T-helper 2 cell treated with Interferon-gamma antibody and Interleukin-4, amounts not matched to agents 5 μg/mL and 100 μg/mL, for 36 hours (primary cell): ENCODE measurements around the gene MAGEB17.
A peak's percentile ranks its signal among the peaks of the same experiment; 100 is the strongest.

Experiments
- DNase-seq: peaks from one replicate; pipeline ENCODE4 v3.0.0; 2021; ENCODE audit warnings: low spot score
- H3K27ac Mint-ChIP-seq: one replicate; pipeline ENCODE4 v1.8.0; 2021; ENCODE audit warnings: mild to moderate bottlenecking, mixed read lengths
- H3K27me3 Mint-ChIP-seq: one replicate; pipeline ENCODE4 v1.8.0; 2021; ENCODE audit warnings: low read depth, mixed read lengths
- H3K36me3 Mint-ChIP-seq: one replicate; pipeline ENCODE4 v1.8.0; 2021; ENCODE audit warnings: low read depth, mixed read lengths
- H3K4me1 Mint-ChIP-seq: one replicate; pipeline ENCODE4 v1.8.0; 2021; ENCODE audit warnings: low read depth, mixed read lengths
- H3K4me3 Mint-ChIP-seq: one replicate; pipeline ENCODE4 v1.8.0; 2022; ENCODE audit warnings: mild to moderate bottlenecking, moderate library complexity, mixed read lengths
- H3K9me3 Mint-ChIP-seq: one replicate; pipeline ENCODE4 v1.8.0; 2021; ENCODE audit warnings: mixed read lengths

Gene MAGEB17, protein sequence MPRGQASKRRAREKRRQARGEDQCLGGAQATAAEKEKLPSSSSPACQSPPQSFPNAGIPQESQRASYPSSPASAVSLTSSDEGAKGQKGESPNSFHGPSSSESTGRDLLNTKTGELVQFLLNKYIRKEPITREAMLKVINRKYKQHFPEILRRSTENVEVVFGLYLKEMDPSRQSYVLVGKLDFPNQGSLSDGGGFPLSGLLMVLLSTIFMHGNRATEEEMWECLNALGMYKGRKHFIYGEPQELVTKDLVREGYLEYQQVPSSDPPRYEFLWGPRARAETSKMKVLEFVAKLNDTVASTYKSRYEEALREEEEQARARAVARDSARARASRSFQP

GRCh38 chrX:16167181-16167580, at the start of gene MAGEB17:
TSS of gene MAGEB17 (plus strand) at chrX:16167481. CDS start at chrX:16170383, 2,902 bp downstream.
- H3K36me3 Mint-ChIP-seq: no peaks in the 10 kb centered on the region
- H3K4me3 Mint-ChIP-seq: no peak within 1 kb of the TSS
- no peak for DNase-seq
- H3K9me3 Mint-ChIP-seq: no peaks in the 10 kb centered on the region
- H3K27ac Mint-ChIP-seq: no peak within 1 kb of the TSS
- no peaks in the 10 kb centered on the region for H3K27me3 Mint-ChIP-seq
- no peaks in the 10 kb centered on the region for H3K4me1 Mint-ChIP-seq

DNA sequence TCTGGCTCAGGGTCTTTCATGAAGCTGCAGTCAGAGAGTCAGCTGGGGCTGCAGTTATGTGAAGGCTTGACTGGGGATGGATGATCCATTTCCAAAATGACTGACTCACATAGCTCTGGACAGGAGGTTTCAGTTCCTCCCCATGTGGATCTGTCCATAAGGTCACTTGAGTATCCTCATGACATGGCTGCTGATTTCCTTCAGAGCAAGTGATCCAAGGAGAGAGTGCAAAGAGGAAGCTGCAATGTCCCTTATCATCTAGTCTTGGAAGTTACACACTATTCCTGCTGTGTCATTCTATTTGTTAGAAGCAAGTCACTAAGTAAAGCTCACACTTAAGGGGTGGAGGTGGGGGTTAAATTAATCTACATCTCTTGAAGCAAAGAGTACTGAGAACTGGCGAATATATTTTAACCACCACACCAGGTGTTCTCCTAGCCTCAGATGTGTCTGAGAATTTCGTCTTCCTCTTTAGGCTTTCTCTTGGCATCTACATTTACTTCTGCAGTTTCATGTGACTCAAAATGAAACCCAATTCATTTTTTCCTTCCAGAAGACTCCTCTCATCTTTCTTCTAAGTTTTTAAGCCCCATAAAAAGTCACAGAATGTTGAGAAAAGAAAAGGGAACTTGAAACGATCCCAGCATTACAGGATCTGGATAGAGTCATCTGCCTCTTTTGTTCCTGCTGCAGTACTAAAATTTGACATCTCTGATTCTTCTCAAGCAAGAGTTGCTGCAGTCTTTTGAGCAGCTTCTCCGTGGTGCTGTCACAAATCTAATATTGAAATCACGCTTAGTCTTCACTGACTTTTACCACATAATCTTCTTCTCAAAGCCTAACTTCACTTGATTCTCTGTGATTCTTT, 47.7 kb upstream of the MAGEB17 start:
- Mint-ChIP-seq H3K9me3 (peaks cover 5% of the 10 kb centered on the region), H3K4me1 (peaks cover 19% of the 10 kb centered on the region), H3K4me3 (peak overlapping the region; percentile 41), H3K36me3 (no peaks in the 10 kb centered on the region), H3K27me3 (peaks cover 7% of the 10 kb centered on the region), H3K27ac (peak overlapping the region; percentile 22)
- DNase-seq: no peak

DNA sequence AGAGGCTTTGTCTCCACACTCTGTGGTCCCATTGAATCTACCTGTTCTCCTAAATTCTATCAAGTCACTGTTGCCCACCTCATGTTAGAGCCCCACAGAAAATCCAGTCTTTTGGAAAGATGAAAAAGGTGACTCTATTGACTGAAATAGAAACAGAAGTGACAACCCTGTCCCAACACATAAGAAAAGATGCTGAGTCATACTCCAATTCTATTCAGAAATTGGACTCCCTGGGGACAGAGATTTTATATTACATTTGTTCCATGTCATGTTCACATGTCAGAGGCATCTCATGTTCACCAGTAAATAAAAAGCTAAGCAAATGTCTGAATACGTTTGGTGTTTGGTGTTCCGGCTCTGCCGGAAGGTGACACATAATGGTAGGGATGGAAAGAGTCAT, 46.9 kb upstream of the MAGEB17 start:
- DNase-seq: no peak
- H3K27ac Mint-ChIP-seq: no peak overlapping the region
- peaks cover 19% of the 10 kb centered on the region for H3K4me1 Mint-ChIP-seq
- H3K36me3 Mint-ChIP-seq: no peaks in the 10 kb centered on the region
- peak overlapping the region; percentile 41 for H3K4me3 Mint-ChIP-seq
- peaks cover 5% of the 10 kb centered on the region for H3K9me3 Mint-ChIP-seq
- H3K27me3 Mint-ChIP-seq: peaks cover 8% of the 10 kb centered on the region

DNA sequence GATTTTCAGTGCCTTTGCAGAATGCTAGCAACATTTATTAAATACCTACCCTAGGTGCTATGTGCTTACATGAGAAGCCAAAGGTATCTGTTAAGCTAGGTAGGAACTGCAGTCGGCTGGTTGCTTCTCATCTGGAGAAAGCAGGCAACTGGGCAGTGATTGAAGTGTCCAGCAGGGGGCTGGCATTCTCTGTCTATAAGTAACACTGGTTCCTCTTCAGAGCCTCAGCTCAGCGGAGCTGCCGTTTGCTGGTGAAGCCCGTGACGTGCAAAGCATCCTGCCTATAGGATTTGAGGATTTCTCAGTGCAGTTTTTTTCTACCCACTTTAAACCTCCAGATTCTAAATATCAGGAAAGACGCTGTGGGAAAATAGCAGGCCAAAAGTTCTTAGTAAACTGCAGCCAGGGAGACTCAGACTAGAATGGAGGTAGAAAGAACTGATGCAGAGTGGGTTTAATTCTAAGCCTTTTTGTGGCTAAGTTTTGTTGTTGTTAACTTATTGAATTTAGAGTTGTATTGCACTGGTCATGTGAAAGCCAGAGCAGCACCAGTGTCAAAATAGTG, 44.0 kb upstream of the MAGEB17 start, which contains the start of gene GRPR:
Gene GRPR (plus strand): TSS at position 344 of the 565 bp plus-strand sequence. CDS start 389 bp downstream, outside the sequence.
- Mint-ChIP-seq H3K27me3 (peaks cover 14% of the 10 kb centered on the region), H3K27ac (no peak within 1 kb of the TSS), H3K36me3 (no peaks in the 10 kb centered on the region), H3K9me3 (peaks cover 5% of the 10 kb centered on the region), H3K4me3 (no peak within 1 kb of the TSS), H3K4me1 (peaks cover 19% of the 10 kb centered on the region)
- peak; percentile 30 for DNase-seq

DNA sequence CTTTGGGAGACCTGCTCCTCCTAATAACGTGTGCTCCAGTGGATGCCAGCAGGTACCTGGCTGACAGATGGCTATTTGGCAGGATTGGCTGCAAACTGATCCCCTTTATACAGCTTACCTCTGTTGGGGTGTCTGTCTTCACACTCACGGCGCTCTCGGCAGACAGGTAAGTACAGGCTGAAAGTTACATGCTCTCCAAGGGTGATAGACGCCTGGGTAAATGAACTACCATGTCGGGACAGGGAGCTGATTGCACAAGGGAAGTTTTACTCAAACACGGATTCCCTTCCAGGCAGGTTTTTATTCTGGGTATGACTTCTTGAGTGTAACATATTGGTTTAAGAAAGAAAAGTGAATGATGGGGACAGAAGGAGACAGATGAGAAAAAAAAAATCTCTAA, 43.1 kb upstream of the MAGEB17 start:
- H3K9me3 Mint-ChIP-seq: peaks cover 2% of the 10 kb centered on the region
- no peak for DNase-seq
- H3K36me3 Mint-ChIP-seq: no peaks in the 10 kb centered on the region
- H3K4me1 Mint-ChIP-seq: peaks cover 16% of the 10 kb centered on the region
- H3K27ac Mint-ChIP-seq: no peak overlapping the region
- H3K27me3 Mint-ChIP-seq: peaks cover 19% of the 10 kb centered on the region
- H3K4me3 Mint-ChIP-seq: no peak overlapping the region

GRCh38 chrX:16125520-16126149, 41.6 kb upstream of the MAGEB17 start:
- H3K9me3 Mint-ChIP-seq: no peaks in the 10 kb centered on the region
- no peak overlapping the region for H3K27ac Mint-ChIP-seq
- no peaks in the 10 kb centered on the region for H3K36me3 Mint-ChIP-seq
- H3K27me3 Mint-ChIP-seq: peaks cover 24% of the 10 kb centered on the region
- H3K4me1 Mint-ChIP-seq: peaks cover 2% of the 10 kb centered on the region
- H3K4me3 Mint-ChIP-seq: no peak overlapping the region
- no peak for DNase-seq

GRCh38 chrX:16130707-16131106, 36.6 kb upstream of the MAGEB17 start:
- H3K4me3 Mint-ChIP-seq: no peak overlapping the region
- DNase-seq: no peak
- H3K27me3 Mint-ChIP-seq: peaks cover 27% of the 10 kb centered on the region
- no peaks in the 10 kb centered on the region for H3K36me3 Mint-ChIP-seq
- no peak overlapping the region for H3K27ac Mint-ChIP-seq
- H3K4me1 Mint-ChIP-seq: no peaks in the 10 kb centered on the region
- H3K9me3 Mint-ChIP-seq: no peaks in the 10 kb centered on the region

DNA sequence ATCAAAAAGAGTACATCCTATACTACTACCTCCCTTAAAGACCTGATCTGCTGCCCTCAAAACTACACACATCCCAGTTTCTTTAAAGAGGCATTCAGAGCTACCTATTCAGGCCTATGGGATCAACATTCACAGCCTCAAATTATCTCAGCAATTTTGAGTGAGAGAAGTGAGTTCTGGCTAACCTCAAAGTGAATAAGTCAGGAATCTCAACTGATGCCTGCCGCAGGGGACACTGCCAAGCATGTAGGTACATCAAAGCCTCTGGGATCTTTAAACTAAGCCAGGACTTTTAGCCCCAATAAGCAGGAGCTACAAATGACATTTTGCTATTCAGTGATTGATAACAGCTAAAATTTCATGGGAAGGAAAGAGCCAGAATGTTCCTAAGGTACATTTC, 32.3 kb upstream of the MAGEB17 start:
- peaks cover 15% of the 10 kb centered on the region for H3K27me3 Mint-ChIP-seq
- H3K36me3 Mint-ChIP-seq: no peaks in the 10 kb centered on the region
- no peaks in the 10 kb centered on the region for H3K4me1 Mint-ChIP-seq
- DNase-seq: no peak
- H3K27ac Mint-ChIP-seq: no peak overlapping the region
- H3K4me3 Mint-ChIP-seq: no peak overlapping the region
- H3K9me3 Mint-ChIP-seq: no peaks in the 10 kb centered on the region

DNA sequence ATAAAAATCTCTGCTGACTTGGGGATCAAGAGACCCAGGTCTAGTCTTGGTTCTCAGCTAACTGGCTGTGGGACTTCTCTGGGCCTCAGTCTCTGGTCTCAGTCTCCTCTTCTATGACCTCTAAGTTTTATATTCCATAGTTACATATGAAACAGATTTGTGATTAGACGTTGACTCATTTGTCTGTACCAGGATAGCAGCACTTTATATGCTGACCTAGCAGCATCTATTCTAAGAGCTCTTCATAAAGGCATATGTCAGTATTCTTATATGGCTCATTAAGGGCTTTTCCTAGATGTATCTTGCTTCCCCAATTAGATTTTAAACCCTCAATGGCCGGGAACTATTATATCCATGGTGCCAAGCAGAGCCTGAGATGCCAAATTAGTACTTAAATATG, 31.2 kb upstream of the MAGEB17 start:
- no peak overlapping the region for H3K27ac Mint-ChIP-seq
- peaks cover 13% of the 10 kb centered on the region for H3K27me3 Mint-ChIP-seq

DNA sequence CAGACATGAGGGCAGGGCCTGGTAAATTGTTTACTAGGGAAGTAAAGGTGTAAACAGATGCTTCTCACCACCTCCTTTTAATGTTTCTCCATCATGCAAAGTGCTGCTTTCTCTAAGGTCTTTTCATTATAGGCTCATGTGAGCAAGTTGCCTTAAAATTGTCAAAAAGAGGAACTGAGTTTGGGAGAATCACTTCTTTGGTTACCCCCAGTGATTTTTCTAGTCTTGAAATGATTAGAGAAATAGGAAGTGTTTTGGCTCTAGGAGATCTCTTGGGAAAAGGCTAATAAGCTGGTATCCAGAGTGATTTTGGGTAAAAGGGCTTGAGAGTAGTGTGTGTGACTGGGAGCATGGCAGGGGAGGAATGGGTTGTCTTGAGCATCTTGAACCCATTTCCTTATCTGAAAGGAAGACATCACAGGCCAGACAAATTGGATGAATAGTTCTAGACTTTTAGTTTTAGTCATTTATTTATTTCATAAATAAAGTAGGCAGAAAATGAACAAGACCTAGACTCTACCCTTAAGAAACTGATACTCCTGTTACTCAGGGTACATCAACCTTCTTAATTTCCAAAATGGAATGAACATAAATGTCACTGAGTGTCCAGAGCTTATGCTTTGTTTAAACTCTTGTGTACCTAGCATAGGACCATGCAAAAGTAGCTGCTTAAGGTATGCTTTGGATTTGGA, 29.7 kb upstream of the MAGEB17 start:
- Mint-ChIP-seq H3K9me3 (no peaks in the 10 kb centered on the region), H3K27me3 (peaks cover 6% of the 10 kb centered on the region), H3K4me1 (no peaks in the 10 kb centered on the region), H3K4me3 (no peak overlapping the region), H3K27ac (no peak overlapping the region), H3K36me3 (no peaks in the 10 kb centered on the region)
- no peak for DNase-seq

More for the DNA sequence above, 31.2 kb upstream of the MAGEB17 start:
- no peak for DNase-seq
- no peak overlapping the region for H3K4me3 Mint-ChIP-seq
- no peaks in the 10 kb centered on the region for H3K9me3 Mint-ChIP-seq
- no peaks in the 10 kb centered on the region for H3K36me3 Mint-ChIP-seq
- no peaks in the 10 kb centered on the region for H3K4me1 Mint-ChIP-seq

DNA sequence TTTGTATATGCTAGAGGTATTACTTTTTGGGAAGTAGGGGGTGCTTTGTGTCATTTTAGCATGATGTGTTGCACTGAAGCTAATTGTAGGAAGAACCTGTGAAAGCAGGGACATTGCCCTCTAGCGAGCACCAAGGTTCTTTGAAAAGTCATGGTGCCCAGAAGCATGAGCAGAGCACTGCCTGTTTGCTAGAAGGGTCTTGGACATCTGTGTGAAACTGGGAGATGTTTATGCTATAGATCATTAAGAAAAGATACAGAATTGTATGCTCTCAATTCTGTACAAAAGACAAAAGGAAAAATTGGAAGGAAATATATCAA, 29.2 kb upstream of the MAGEB17 start:
- H3K4me1 Mint-ChIP-seq: no peaks in the 10 kb centered on the region
- H3K27me3 Mint-ChIP-seq: peaks cover 6% of the 10 kb centered on the region
- DNase-seq: no peak
- H3K27ac Mint-ChIP-seq: no peak overlapping the region
- H3K9me3 Mint-ChIP-seq: no peaks in the 10 kb centered on the region
- H3K36me3 Mint-ChIP-seq: no peaks in the 10 kb centered on the region
- no peak overlapping the region for H3K4me3 Mint-ChIP-seq

DNA sequence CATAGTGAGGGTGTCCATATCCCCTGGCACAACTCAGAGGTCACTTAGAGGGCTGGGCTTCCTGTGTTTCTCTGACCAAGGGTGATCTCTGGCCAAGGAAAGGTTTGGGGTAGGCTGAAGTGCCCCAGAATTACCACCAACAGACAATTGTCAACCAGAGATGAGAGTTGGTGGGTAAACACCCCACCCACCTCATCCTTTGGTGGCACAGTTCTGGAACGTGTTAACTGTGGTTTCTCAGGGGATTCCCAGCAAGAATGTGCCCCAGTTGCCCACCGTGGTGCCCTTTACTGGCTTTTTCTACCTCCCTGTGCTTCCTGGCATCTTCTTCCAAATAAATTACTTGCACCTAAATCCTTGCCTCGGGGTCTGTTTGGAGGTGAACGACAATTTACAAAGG, 26.8 kb upstream of the MAGEB17 start:
- Mint-ChIP-seq H3K27me3 (peaks cover 2% of the 10 kb centered on the region), H3K4me3 (no peak overlapping the region), H3K4me1 (no peaks in the 10 kb centered on the region), H3K27ac (no peak overlapping the region), H3K9me3 (no peaks in the 10 kb centered on the region), H3K36me3 (no peaks in the 10 kb centered on the region)
- DNase-seq: no peak

DNA sequence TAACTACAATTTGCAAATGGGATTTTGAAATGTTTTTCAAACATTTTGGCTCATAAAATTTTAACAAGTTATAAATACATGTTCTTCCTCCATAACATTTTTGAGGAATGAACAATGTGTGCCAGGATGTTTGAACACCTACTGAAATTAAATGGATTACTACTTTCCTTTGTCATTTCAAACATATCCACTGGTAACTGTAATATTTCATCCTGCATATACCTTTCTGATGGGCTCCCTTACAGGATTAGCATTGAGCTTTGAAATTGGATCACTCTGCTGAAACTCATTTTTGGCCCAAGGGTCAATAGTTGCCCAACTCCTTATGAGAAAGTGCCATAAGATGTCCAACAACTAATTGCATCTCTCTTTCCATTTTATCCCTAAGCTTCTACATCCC, 26.3 kb upstream of the MAGEB17 start:
- Mint-ChIP-seq H3K27ac (no peak overlapping the region), H3K9me3 (no peaks in the 10 kb centered on the region), H3K27me3 (peaks cover under 1% of the 10 kb centered on the region), H3K36me3 (no peaks in the 10 kb centered on the region), H3K4me3 (no peak overlapping the region), H3K4me1 (no peaks in the 10 kb centered on the region)
- no peak for DNase-seq
